A549 treated with AZD2906 at 1 μM for 4 hours (cell line): ENCODE data around the gene TOX2. TPM values are rescaled to one million over a fixed set of nuclear protein-coding genes. Genes with fewer than 3 reads are reported as not detected.

Experiments used
- total RNA-seq: library from RNA; stranded (reverse); fragments of 200-300 nt; extraction: Qiagen RNA extraction; gene quantifications from 5 replicates; pipeline ENCODE4 v1.2.3, GENCODE V29; 2022

TOX2 gene, protein sequence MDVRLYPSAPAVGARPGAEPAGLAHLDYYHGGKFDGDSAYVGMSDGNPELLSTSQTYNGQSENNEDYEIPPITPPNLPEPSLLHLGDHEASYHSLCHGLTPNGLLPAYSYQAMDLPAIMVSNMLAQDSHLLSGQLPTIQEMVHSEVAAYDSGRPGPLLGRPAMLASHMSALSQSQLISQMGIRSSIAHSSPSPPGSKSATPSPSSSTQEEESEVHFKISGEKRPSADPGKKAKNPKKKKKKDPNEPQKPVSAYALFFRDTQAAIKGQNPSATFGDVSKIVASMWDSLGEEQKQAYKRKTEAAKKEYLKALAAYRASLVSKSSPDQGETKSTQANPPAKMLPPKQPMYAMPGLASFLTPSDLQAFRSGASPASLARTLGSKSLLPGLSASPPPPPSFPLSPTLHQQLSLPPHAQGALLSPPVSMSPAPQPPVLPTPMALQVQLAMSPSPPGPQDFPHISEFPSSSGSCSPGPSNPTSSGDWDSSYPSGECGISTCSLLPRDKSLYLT
- total RNA-seq = 11.6 to 15.6 TPM (median 13.8 TPM) in 5 replicates

DNA sequence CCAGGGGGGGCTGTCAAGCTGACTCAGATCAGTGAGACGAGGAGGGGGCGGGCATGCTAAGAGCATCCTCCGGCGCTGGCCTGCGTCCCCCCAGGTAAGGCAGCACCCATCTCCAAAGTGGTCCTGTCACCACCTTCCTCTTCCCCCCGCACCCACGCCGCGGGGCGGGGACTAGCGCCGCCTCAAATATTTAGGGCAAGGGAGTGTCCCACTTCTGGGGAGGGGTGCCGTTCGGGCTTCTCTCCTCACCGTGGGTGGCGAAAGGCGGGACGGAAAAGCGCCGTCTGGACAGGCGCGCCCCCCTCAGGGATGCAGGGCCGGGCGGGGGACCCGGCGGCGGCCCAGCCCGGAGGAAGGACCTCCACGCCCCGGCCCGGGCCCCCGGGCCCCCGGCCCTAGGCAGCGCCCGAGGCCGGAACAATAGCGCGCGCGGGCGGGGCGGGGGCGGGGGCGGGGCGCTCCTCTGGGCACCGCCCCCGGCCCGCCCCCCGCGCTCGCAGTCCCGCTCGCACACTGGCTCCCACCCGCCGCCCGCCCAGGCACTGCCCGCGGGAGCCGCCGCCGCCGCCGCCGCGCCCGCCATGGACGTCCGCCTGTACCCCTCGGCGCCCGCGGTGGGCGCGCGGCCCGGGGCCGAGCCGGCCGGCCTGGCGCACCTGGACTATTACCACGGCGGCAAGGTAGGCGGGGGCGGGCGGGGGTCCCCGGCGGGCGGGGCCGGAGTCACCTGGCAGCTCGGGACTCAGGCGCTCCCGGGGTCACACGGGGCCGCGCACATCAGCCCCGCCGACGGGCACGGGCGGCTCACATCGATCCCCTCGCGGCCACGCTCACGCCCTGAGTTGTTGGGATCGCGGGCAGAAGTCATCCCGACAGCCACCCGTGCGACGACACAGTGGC lies at the start of gene TOX2:
Gene TOX2 (plus strand): TSS at position 542 of the 900 bp plus-strand sequence. CDS start 40 bp downstream, at position 582.

Other genes with a start within 250 kb of the TOX2 start
- 77.2 to 82.4 TPM (median 77.9 TPM) in 5 replicates for gene MYBL2, start 247.7 kb upstream of the TOX2 start, total RNA-seq
- gene GTSF1L, start 187.8 kb upstream of the TOX2 start, total RNA-seq = not detected in 5 replicates